Subcutaneous abdominal adipose tissue (tissue), 5 donors: ENCODE measurements around the gene TSSK3.
"Not testable (repeated sequence)": the region's sequence is repeated elsewhere in the genome, so short reads cannot be mapped to it uniquely, and the experiment has no call there.

Experiments
- H3K27ac ChIP-seq: one replicate; pipeline ENCODE4 v1.7.0; 2013; ENCODE audit warnings: low read depth, mild to moderate bottlenecking, inconsistent platforms, low read length, moderate library complexity
- H3K27me3 ChIP-seq, 5 donors: one replicate each; pipeline ENCODE4 v1.7.0; 2013; ENCODE audit warnings: low read length in 5 of 5, inconsistent platforms in 1 of 5; ENCODE audit not compliant: control insufficient read depth in 5 of 5, insufficient read depth in 4 of 5
- H3K36me3 ChIP-seq, 5 donors: one replicate each; pipeline ENCODE4 v1.7.0; 2013; ENCODE audit warnings: low read length in 5 of 5; ENCODE audit not compliant: control insufficient read depth in 5 of 5, insufficient read depth in 5 of 5
- H3K4me1 ChIP-seq, 5 donors: one replicate each; pipeline ENCODE4 v1.7.0; 2013; ENCODE audit warnings: low read length in 5 of 5, mild to moderate bottlenecking in 3 of 5, moderate library complexity in 1 of 5; ENCODE audit not compliant: control insufficient read depth in 5 of 5, insufficient read depth in 5 of 5
- H3K4me3 ChIP-seq, 5 donors: one replicate each; pipeline ENCODE4 v1.7.0; 2013; ENCODE audit warnings: low read length in 5 of 5, low read depth in 1 of 5
- H3K9ac ChIP-seq, 5 donors: one replicate each; pipeline ENCODE4 v1.7.0; 2013; ENCODE audit warnings: low read length in 5 of 5, mild to moderate bottlenecking in 4 of 5, moderate library complexity in 3 of 5
- H3K9me3 ChIP-seq, 5 donors: one replicate each; pipeline ENCODE4 v1.7.0; 2013; ENCODE audit warnings: low read length in 5 of 5; ENCODE audit not compliant: control insufficient read depth in 5 of 5
- donor health status: healthy.
- donor health status: healthy.
- donor health status: healthy.
- donor health status: healthy.
- donor health status: healthy.

TSSK3 gene

GRCh38 chr1:32394890-32395432 is 32.6 kb downstream of the TSSK3 start:
- peak overlapping the region; percentile 67 to 99 (median 97) for H3K4me3 ChIP-seq
- peak overlapping the region; percentile 96 for H3K27ac ChIP-seq
- H3K9me3 ChIP-seq, result no peaks in the 10 kb centered on the region
- H3K9ac ChIP-seq, result peak overlapping the region; percentile 78 to 87 (median 82)
- H3K4me1 ChIP-seq, result peaks cover 13 to 34% (median 25%) of the 10 kb centered on the region in 5 donors
- H3K36me3 ChIP-seq, result peaks cover 13 to 23% (median 18%) of the 10 kb centered on the region in 5 donors
- H3K27me3 ChIP-seq, result no peaks in the 10 kb centered on the region

- H3K36me3 ChIP-seq, H3K4me3 ChIP-seq, H3K27ac ChIP-seq, H3K27me3 ChIP-seq, H3K9me3 ChIP-seq: not testable (repeated sequence)
- Histone ChIP-seq H3K9ac (peak overlapping the region in 1 of 5 donors; percentile 48), H3K4me1 (peaks cover 14 to 39% (median 29%) of the 10 kb centered on the region in 5 donors)
Measured at GRCh38 chr1:32396524-32396923, 34.2 kb downstream of the TSSK3 start.

- H3K4me1 ChIP-seq, result peaks cover 8 to 20% (median 14%) of the 10 kb centered on the region in 5 donors
- no peak overlapping the region for H3K4me3 ChIP-seq
- no peaks in the 10 kb centered on the region for H3K9me3 ChIP-seq
- no peak overlapping the region for H3K9ac ChIP-seq
- no peaks in the 10 kb centered on the region for H3K36me3 ChIP-seq
- H3K27me3 ChIP-seq, result no peaks in the 10 kb centered on the region
- H3K27ac ChIP-seq, result no peak overlapping the region
Measured at GRCh38 chr1:32398401-32398800, 36.1 kb downstream of the TSSK3 start.

- Histone ChIP-seq H3K9me3 (no peaks in the 10 kb centered on the region), H3K4me1 (peaks cover 3 to 11% (median 8%) of the 10 kb centered on the region in 5 donors), H3K36me3 (no peaks in the 10 kb centered on the region), H3K27ac (no peak overlapping the region), H3K4me3 (no peak overlapping the region), H3K9ac (no peak overlapping the region), H3K27me3 (no peaks in the 10 kb centered on the region)
Measured at GRCh38 chr1:32399843-32400242, 37.5 kb downstream of the TSSK3 start.

GRCh38 chr1:32400876-32401631 is 38.7 kb downstream of the TSSK3 start:
- Histone ChIP-seq H3K4me1 (peaks cover 3 to 7% (median 4%) of the 10 kb centered on the region in 5 donors), H3K36me3 (no peaks in the 10 kb centered on the region), H3K4me3 (peak overlapping the region in 4 of 5 donors; percentile 28 to 52 (median 34)), H3K9ac (peak overlapping the region in 3 of 5 donors; percentile 16 to 79 (median 62)), H3K27me3 (no peaks in the 10 kb centered on the region), H3K9me3 (no peaks in the 10 kb centered on the region), H3K27ac (no peak overlapping the region)

GRCh38 chr1:32404946-32405345 is 42.6 kb downstream of the TSSK3 start:
- Histone ChIP-seq H3K4me1 (peaks cover 2 to 7% (median 4%) of the 10 kb centered on the region in 5 donors), H3K27ac (no peak overlapping the region), H3K9ac (no peak overlapping the region), H3K36me3 (no peaks in the 10 kb centered on the region), H3K9me3 (no peaks in the 10 kb centered on the region), H3K4me3 (no peak overlapping the region), H3K27me3 (no peaks in the 10 kb centered on the region)

- Histone ChIP-seq H3K27me3 (no peaks in the 10 kb centered on the region), H3K4me3 (no peak overlapping the region), H3K4me1 (peaks cover 2 to 4% (median 4%) of the 10 kb centered on the region in 5 donors), H3K9ac (no peak overlapping the region), H3K9me3 (no peaks in the 10 kb centered on the region), H3K36me3 (no peaks in the 10 kb centered on the region), H3K27ac (no peak overlapping the region)
Measured at GRCh38 chr1:32405672-32406467, 43.5 kb downstream of the TSSK3 start.

GRCh38 chr1:32406629-32407111 is 44.3 kb downstream of the TSSK3 start:
- Histone ChIP-seq H3K4me3 (no peak overlapping the region), H3K9ac (no peak overlapping the region), H3K9me3 (no peaks in the 10 kb centered on the region), H3K36me3 (no peaks in the 10 kb centered on the region), H3K27ac (no peak overlapping the region), H3K4me1 (no peaks in the 10 kb centered on the region), H3K27me3 (no peaks in the 10 kb centered on the region)

GRCh38 chr1:32411261-32411660 is 48.9 kb downstream of the TSSK3 start:
- no peaks in the 10 kb centered on the region for H3K4me1 ChIP-seq
- no peak overlapping the region for H3K27ac ChIP-seq
- peaks cover 0 to 5% (median 0%) of the 10 kb centered on the region in 5 donors for H3K9me3 ChIP-seq
- no peaks in the 10 kb centered on the region for H3K36me3 ChIP-seq
- H3K27me3 ChIP-seq, result peaks cover 0 to 6% (median 0%) of the 10 kb centered on the region in 5 donors
- no peak overlapping the region for H3K9ac ChIP-seq
- no peak overlapping the region for H3K4me3 ChIP-seq
